ENCODE results near the gene MX2. TPM values are rescaled to one million over a fixed set of nuclear protein-coding genes. Genes with fewer than 3 reads are reported as not detected.

The MX2 gene
- total and polyA plus RNA-seq, 4 donors = 0.69 to 4.7 (median 2.2) TPM

- no peak for DNase-seq (ENCODE audit: low spot score)
- TF ChIP-seq HNF4G (IDR thresholded peaks at IDR 0.05) = no peak
- no peak for TF ChIP-seq JUND (IDR thresholded peaks at IDR 0.05)
- TF ChIP-seq HNF4A (conservative IDR thresholded peaks at IDR 0.05) = no peak
- no peak for TF ChIP-seq ZBTB33 (IDR thresholded peaks at IDR 0.05)
- TF ChIP-seq EGR1 (IDR thresholded peaks at IDR 0.05; ENCODE audit: low read depth in 2 of 2) = no peak
- TF ChIP-seq FOXA1 (IDR thresholded peaks at IDR 0.05) = no peak
- no peak for TF ChIP-seq CTCF (IDR thresholded peaks at IDR 0.05; ENCODE audit: low read depth, low read length, missing input control)
- TF ChIP-seq REST (IDR thresholded peaks at IDR 0.05) = no peak
- no peak for TF ChIP-seq MAX (IDR thresholded peaks at IDR 0.05)
- no peak for TF ChIP-seq TAF1 (conservative IDR thresholded peaks at IDR 0.05)
- TF ChIP-seq RXRA (IDR thresholded peaks at IDR 0.05) = no peak
- no peak for TF ChIP-seq GABPA (IDR thresholded peaks at IDR 0.05 in 1 of 2, conservative IDR thresholded peaks at IDR 0.05 in 1 of 2)
- no peak for TF ChIP-seq NR2F2 (IDR thresholded peaks at IDR 0.05)
- TF ChIP-seq YY1 (IDR thresholded peaks at IDR 0.05) = no peak
- no peak for TF ChIP-seq ATF3 (IDR thresholded peaks at IDR 0.05)
- TF ChIP-seq SP1 (IDR thresholded peaks at IDR 0.05) = no peak
- WGBS = 93% methylated on average over 16 of the region's 16 CpGs
- Histone ChIP-seq H3K9me3 (ENCODE audit: control insufficient read depth in 4 of 4, low read length in 3 of 4) (no peaks in the 10 kb centered on the region), H3K4me3 (ENCODE audit: low read depth in 1 of 3, low read length in 3 of 3) (no peak overlapping the region), H3K9ac (ENCODE audit: low read depth in 1 of 2, low read length in 2 of 2) (no peak overlapping the region), H3K27me3 (ENCODE audit: control insufficient read depth in 4 of 4, insufficient read depth in 4 of 4, low read length in 3 of 4) (peaks cover 0 to 4% (median 0%) of the 10 kb centered on the region in 4 donors), H3K36me3 (ENCODE audit: control insufficient read depth in 4 of 4, insufficient read depth in 3 of 4, low read depth in 1 of 4, low read length in 3 of 4) (no peaks in the 10 kb centered on the region), H3K27ac (ENCODE audit: low read depth in 1 of 2, low read length in 2 of 2) (no peak overlapping the region), H3K4me1 (ENCODE audit: control insufficient read depth in 4 of 4, insufficient read depth in 4 of 4, low read length in 3 of 4) (no peaks in the 10 kb centered on the region)
Measured at GRCh38 chr21:41350436-41351155, 11.2 kb upstream of the MX2 start.
